ENCODE results near the gene SYMPK. TPM values are rescaled to one million over a fixed set of nuclear protein-coding genes. Genes with fewer than 3 reads are reported as not detected.
A peak's percentile ranks its signal among the peaks of the same experiment; 100 is the strongest.

SYMPK gene
- total RNA-seq, 2 experiments from 2014 or later, result 63.3 to 65.0 TPM

DNA sequence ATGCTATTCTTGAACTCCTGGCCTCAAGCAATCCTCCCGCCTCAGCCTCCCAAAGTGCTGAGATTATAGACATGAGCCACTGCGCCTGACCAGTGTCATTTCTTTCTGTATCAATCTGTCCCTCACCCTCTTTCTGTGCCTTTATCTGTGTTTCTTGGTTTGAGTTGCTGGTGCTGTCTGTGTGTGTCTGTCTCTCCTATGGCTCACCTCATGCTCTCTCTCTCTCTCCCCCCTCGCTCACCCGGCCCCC, 13.1 kb upstream of the SYMPK start:
- ChIA-PET CTCF (no interaction called here), POLR2A (no interaction called here)
- Histone ChIP-seq H3K27me3 (ENCODE audit: control insufficient read depth in 1 of 2, insufficient read depth in 2 of 2, low read length in 2 of 2) (peaks cover 0 to 7% of the 10 kb centered on the region in 2 experiments), H3K9me3 (ENCODE audit: control insufficient read depth in 1 of 2, insufficient read depth in 1 of 2, low read length in 2 of 2) (peaks cover 0 to 9% of the 10 kb centered on the region in 2 experiments), H3K36me3 (ENCODE audit: insufficient read depth, low read length) (no peaks in the 10 kb centered on the region), H3K4me3 (ENCODE audit: low read length) (no peak overlapping the region), H3K4me1 (ENCODE audit: insufficient read depth, low read length) (peaks cover 12% of the 10 kb centered on the region), H3K27ac (ENCODE audit: low read depth in 1 of 2, low read length in 2 of 2) (no peak overlapping the region)
- Mint-ChIP-seq H3K9me3 (no peaks in the 10 kb centered on the region), H3K27me3 (peaks cover 34% of the 10 kb centered on the region), H3K36me3 (ENCODE audit: low read depth) (no peaks in the 10 kb centered on the region), H3K4me3 (no peak overlapping the region), H3K4me1 (ENCODE audit: low read depth) (peaks cover 16% of the 10 kb centered on the region), H3K27ac (no peak overlapping the region)
- TF ChIP-seq, protein P1, sequence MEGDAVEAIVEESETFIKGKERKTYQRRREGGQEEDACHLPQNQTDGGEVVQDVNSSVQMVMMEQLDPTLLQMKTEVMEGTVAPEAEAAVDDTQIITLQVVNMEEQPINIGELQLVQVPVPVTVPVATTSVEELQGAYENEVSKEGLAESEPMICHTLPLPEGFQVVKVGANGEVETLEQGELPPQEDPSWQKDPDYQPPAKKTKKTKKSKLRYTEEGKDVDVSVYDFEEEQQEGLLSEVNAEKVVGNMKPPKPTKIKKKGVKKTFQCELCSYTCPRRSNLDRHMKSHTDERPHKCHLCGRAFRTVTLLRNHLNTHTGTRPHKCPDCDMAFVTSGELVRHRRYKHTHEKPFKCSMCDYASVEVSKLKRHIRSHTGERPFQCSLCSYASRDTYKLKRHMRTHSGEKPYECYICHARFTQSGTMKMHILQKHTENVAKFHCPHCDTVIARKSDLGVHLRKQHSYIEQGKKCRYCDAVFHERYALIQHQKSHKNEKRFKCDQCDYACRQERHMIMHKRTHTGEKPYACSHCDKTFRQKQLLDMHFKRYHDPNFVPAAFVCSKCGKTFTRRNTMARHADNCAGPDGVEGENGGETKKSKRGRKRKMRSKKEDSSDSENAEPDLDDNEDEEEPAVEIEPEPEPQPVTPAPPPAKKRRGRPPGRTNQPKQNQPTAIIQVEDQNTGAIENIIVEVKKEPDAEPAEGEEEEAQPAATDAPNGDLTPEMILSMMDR (IDR thresholded peaks at IDR 0.05), result no peak
- intact Hi-C loops (cut with DNase I, micrococcal nuclease), result no loop called here
- DNase-seq, result peak in 1 of 14 experiments; percentile 36
- peak; percentile 75 for ATAC-seq (ENCODE audit: poor library complexity)

DNA sequence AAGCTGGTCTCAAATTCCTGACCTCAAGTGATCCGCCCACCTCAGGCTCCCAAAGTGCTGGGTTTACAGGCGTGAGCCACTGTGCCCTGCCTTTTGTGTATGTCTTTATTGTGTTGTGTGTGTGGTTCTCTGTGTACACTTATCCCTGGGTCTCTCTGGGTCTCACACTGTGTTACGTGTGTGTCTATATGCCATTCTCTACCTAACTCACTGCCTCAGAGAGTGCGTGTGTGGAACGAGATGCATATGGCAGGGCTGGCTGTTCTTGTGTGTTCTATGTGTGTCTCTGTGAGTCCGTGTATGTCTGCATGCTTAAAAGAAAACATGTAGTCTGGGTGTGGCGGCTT, 11.6 kb upstream of the SYMPK start:
- H3K9me3 ChIP-seq (ENCODE audit: control insufficient read depth in 1 of 2, insufficient read depth in 1 of 2, low read length in 2 of 2), result peaks cover 0 to 9% of the 10 kb centered on the region in 2 experiments
- ATAC-seq (ENCODE audit: poor library complexity) (no peak), DNase-seq (no peak)
- Mint-ChIP-seq H3K4me1 (ENCODE audit: low read depth) (peaks cover 16% of the 10 kb centered on the region), H3K27ac (no peak overlapping the region), H3K9me3 (no peaks in the 10 kb centered on the region), H3K4me3 (no peak overlapping the region), H3K27me3 (peaks cover 34% of the 10 kb centered on the region), H3K36me3 (ENCODE audit: low read depth) (no peaks in the 10 kb centered on the region)
- H3K4me3 ChIP-seq (ENCODE audit: low read length), result no peak overlapping the region
- H3K36me3 ChIP-seq (ENCODE audit: insufficient read depth, low read length), result no peaks in the 10 kb centered on the region
- ChIA-PET POLR2A (no interaction called here), CTCF (interaction anchor here (1.4 kb wide), 1 partner anchor 11 kb away, joined by 3 read pairs; the partner anchor contains the start of gene SYMPK)
- H3K4me1 ChIP-seq (ENCODE audit: insufficient read depth, low read length), result peaks cover 12% of the 10 kb centered on the region
- intact Hi-C loops (cut with DNase I, micrococcal nuclease), result no loop called here
- TF ChIP-seq, protein P1 (IDR thresholded peaks at IDR 0.05), result no peak
- no peak overlapping the region for H3K27ac ChIP-seq (ENCODE audit: low read depth in 1 of 2, low read length in 2 of 2)
- peaks cover 0 to 7% of the 10 kb centered on the region in 2 experiments for H3K27me3 ChIP-seq (ENCODE audit: control insufficient read depth in 1 of 2, insufficient read depth in 2 of 2, low read length in 2 of 2)

DNA sequence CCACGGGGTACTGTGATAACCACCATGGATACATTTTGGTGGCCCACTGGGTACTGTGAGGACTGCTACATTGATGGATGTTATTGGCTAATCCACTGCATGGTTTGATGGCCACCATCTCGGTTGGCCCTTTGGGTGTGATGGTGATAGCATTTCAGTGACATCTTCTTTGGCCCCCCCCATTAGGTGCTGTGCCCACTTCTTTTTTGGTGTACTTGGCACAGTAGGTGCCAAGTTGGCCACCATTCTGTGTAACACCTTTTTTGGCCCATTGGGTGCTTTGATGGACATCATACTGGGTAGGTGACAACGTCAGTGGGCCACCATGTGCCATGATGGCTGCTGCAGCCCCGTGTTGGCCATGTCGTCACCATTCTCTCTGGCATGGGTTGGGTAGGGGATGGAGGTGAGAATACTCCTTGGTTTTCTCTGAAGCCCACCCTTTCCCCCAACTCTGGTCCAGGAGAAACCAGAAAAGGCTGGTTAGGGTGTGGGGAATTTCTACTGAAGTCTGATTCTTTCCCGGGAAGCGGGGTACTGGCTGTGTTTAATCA, 10.3 kb upstream of the SYMPK start:
- H3K27ac ChIP-seq (ENCODE audit: low read depth in 1 of 2, low read length in 2 of 2), result no peak overlapping the region
- intact Hi-C loops (cut with DNase I, micrococcal nuclease), result no loop called here
- Mint-ChIP-seq H3K9me3 (no peaks in the 10 kb centered on the region), H3K27me3 (peaks cover 27% of the 10 kb centered on the region), H3K36me3 (ENCODE audit: low read depth) (no peaks in the 10 kb centered on the region), H3K4me3 (no peak overlapping the region), H3K4me1 (ENCODE audit: low read depth) (peaks cover 16% of the 10 kb centered on the region), H3K27ac (no peak overlapping the region)
- H3K36me3 ChIP-seq (ENCODE audit: insufficient read depth, low read length), result no peaks in the 10 kb centered on the region
- peaks cover 12% of the 10 kb centered on the region for H3K4me1 ChIP-seq (ENCODE audit: insufficient read depth, low read length)
- no peak for ATAC-seq (ENCODE audit: poor library complexity)
- DNase-seq, result no peak
- H3K9me3 ChIP-seq (ENCODE audit: control insufficient read depth in 1 of 2, insufficient read depth in 1 of 2, low read length in 2 of 2), result peaks cover 0 to 9% of the 10 kb centered on the region in 2 experiments
- TF ChIP-seq, protein P1 (IDR thresholded peaks at IDR 0.05), result no peak
- peaks cover 0 to 7% of the 10 kb centered on the region in 2 experiments for H3K27me3 ChIP-seq (ENCODE audit: control insufficient read depth in 1 of 2, insufficient read depth in 2 of 2, low read length in 2 of 2)
- ChIA-PET POLR2A (no interaction called here), CTCF (interaction anchor here (1.4 kb wide), 1 partner anchor 10 kb away, joined by 3 read pairs; the partner anchor contains the start of gene SYMPK)
- no peak overlapping the region for H3K4me3 ChIP-seq (ENCODE audit: low read length)
